ENCODE measurements around the gene ACBD4.

ACBD4 gene

GRCh38 chr17:45120558-45120957 is 14.9 kb upstream of the ACBD4 start:
- POLR2A ChIA-PET, result no interaction called here

GRCh38 chr17:45121055-45121454 is 14.4 kb upstream of the ACBD4 start:
- CTCF ChIA-PET, result interaction anchor here (0.7 to 5.9 kb wide), 5 partner anchors 14 to 60 kb away, joined by 3 to 28 read pairs (median 4); partner anchors contain the start of gene ACBD4
- no peak overlapping the region for H3K27ac ChIP-seq (ENCODE audit: extremely low read depth, low read depth, low read length)
- TF ChIP-seq ZNF114 (tag by site-specific recombination; IDR thresholded peaks at IDR 0.05) (no peak), ZSCAN5A (tag by site-specific recombination; IDR thresholded peaks at IDR 0.05) (no peak), ZNF777 (tag by site-specific recombination; IDR thresholded peaks at IDR 0.05; ENCODE audit: borderline replicate concordance) (no peak), TCF7L2 (IDR thresholded peaks at IDR 0.05; ENCODE audit: borderline replicate concordance, low read depth, low read length) (no peak), ZNF473 (tag by site-specific recombination; IDR thresholded peaks at IDR 0.05) (no peak), ZBTB8A (tag by site-specific recombination; IDR thresholded peaks at IDR 0.05) (no peak), TRIM28 (IDR thresholded peaks at IDR 0.05; ENCODE audit: borderline replicate concordance, low read length) (no peak), ZNF654 (tag by site-specific recombination; IDR thresholded peaks at IDR 0.05; ENCODE audit: low read depth) (no peak), PATZ1 (tag by site-specific recombination; IDR thresholded peaks at IDR 0.05) (no peak), ZNF184 (tag by site-specific recombination; IDR thresholded peaks at IDR 0.05) (no peak)
- no peak overlapping the region for H3K4me3 ChIP-seq (ENCODE audit: low read depth, low read length)
- POLR2A ChIA-PET, result interaction anchor here (1.0 kb wide), 1 partner anchor 59 kb away, joined by 6 read pairs; the partner anchor contains the start of gene NMT1
- H3K9me3 ChIP-seq (ENCODE audit: control insufficient read depth, insufficient read depth, low read depth, low read length), result no peaks in the 10 kb centered on the region
- H3K4me1 ChIP-seq (ENCODE audit: control insufficient read depth, insufficient read depth, low read length), result peaks cover 5% of the 10 kb centered on the region; the same call in 1 of the 2 replicates
- peaks cover 0 to 33% of the 10 kb centered on the region in 2 experiments; a peak in 1 of 3 replicates for H3K36me3 ChIP-seq (ENCODE audit: control insufficient read depth in 2 of 2, insufficient read depth in 1 of 2, low read length in 2 of 2)

More at GRCh38 chr17:45120558-45120957, 14.9 kb upstream of the ACBD4 start:
- peaks cover 0 to 33% of the 10 kb centered on the region in 2 experiments; a peak in 1 of 3 replicates for H3K36me3 ChIP-seq (ENCODE audit: control insufficient read depth in 2 of 2, insufficient read depth in 1 of 2, low read length in 2 of 2)
- H3K4me1 ChIP-seq (ENCODE audit: control insufficient read depth, insufficient read depth, low read length), result peaks cover 5% of the 10 kb centered on the region; the same call in 1 of the 2 replicates
- CTCF ChIA-PET, result interaction anchor here (0.7 to 5.9 kb wide), 3 partner anchors 15 to 60 kb away, joined by 3 to 28 read pairs (median 3); partner anchors contain the start of gene ACBD4
- TF ChIP-seq ZNF266 (tag by site-specific recombination; IDR thresholded peaks at IDR 0.05; ENCODE audit: low read depth) (no peak), ZNF404 (tag by site-specific recombination; IDR thresholded peaks at IDR 0.05) (no peak), ZFHX2 (tag by site-specific recombination; conservative IDR thresholded peaks at IDR 0.05) (no peak), KLF7 (tag by site-specific recombination; IDR thresholded peaks at IDR 0.05; ENCODE audit: borderline replicate concordance) (no peak), ZNF621 (tag by site-specific recombination; IDR thresholded peaks at IDR 0.05) (no peak), ZBTB7A (tag by site-specific recombination; IDR thresholded peaks at IDR 0.05; ENCODE audit: low read depth) (no peak), ZNF791 (tag by site-specific recombination; IDR thresholded peaks at IDR 0.05) (no peak), ZFP69B (tag by site-specific recombination; IDR thresholded peaks at IDR 0.05) (no peak), TSHZ1 (tag by site-specific recombination; IDR thresholded peaks at IDR 0.05; ENCODE audit: borderline replicate concordance) (no peak), ZNF174 (tag by site-specific recombination; IDR thresholded peaks at IDR 0.05) (no peak), ZFP37 (tag by site-specific recombination; IDR thresholded peaks at IDR 0.05) (no peak), INSM2 (tag by site-specific recombination; IDR thresholded peaks at IDR 0.05) (no peak)
- no peaks in the 10 kb centered on the region for H3K9me3 ChIP-seq (ENCODE audit: control insufficient read depth, insufficient read depth, low read depth, low read length)
- no peak overlapping the region for H3K27ac ChIP-seq (ENCODE audit: extremely low read depth, low read depth, low read length)
- no peak overlapping the region for H3K4me3 ChIP-seq (ENCODE audit: low read depth, low read length)

Data from HEK293 (cell line).